Liver (tissue), 3 donors: ENCODE data around the gene NHERF1.

ENCODE experiments used
- EGR1 ChIP-seq, 2 donors: IDR thresholded peaks; 2 replicates each; pipeline ENCODE4 v1.6.1; 2016 to 2018; ENCODE audit warnings: antibody characterized with exemption in 2 of 2, low read depth in 2 of 2
- JUND ChIP-seq, 2 donors: IDR thresholded peaks; 2 replicates each; pipeline ENCODE4 v1.6.1; 2016; ENCODE audit warnings: antibody characterized with exemption in 2 of 2
- RAD21 ChIP-seq, 2 donors: IDR thresholded peaks; 2 replicates each; pipeline ENCODE4 v1.6.1; 2016; ENCODE audit warnings: antibody characterized with exemption in 2 of 2, mild to moderate bottlenecking in 2 of 2
- RXRA ChIP-seq, 2 donors: IDR thresholded peaks; 2 replicates each; pipeline ENCODE4 v1.6.1; 2017 to 2018; ENCODE audit warnings: antibody characterized with exemption in 2 of 2, mild to moderate bottlenecking in 1 of 2
- SP1 ChIP-seq: IDR thresholded peaks from 2 replicates; pipeline ENCODE4 v1.6.1; 2018; ENCODE audit warnings: antibody characterized with exemption, mild to moderate bottlenecking
- TAF1 ChIP-seq: conservative IDR thresholded peaks from 2 replicates; pipeline ENCODE4 v1.6.1; 2016; ENCODE audit warnings: antibody characterized with exemption, mild to moderate bottlenecking
- TF ChIP-seq, protein P1 (sequence below): fragments of 150-350 bp; IDR thresholded peaks from 2 replicates; pipeline ENCODE4 v1.5.1; 2017; ENCODE audit warnings: improper control_type of control experiment, low read depth, low read length; ENCODE audit not compliant: missing input control
- TF ChIP-seq, protein P2 (sequence below): IDR thresholded peaks from 2 replicates; pipeline ENCODE4 v1.6.1; 2016; ENCODE audit warnings: antibody characterized with exemption, mild to moderate bottlenecking
- TF ChIP-seq, protein P3 (sequence below): IDR thresholded peaks from 2 replicates; pipeline ENCODE4 v1.6.1; 2016; ENCODE audit warnings: antibody characterized with exemption
- TF ChIP-seq, protein P4 (sequence below): IDR thresholded peaks from 2 replicates; pipeline ENCODE4 v1.6.1; 2016; ENCODE audit warnings: antibody characterized with exemption
- donor health status: healthy.
- donor health status: healthy.

DNA sequence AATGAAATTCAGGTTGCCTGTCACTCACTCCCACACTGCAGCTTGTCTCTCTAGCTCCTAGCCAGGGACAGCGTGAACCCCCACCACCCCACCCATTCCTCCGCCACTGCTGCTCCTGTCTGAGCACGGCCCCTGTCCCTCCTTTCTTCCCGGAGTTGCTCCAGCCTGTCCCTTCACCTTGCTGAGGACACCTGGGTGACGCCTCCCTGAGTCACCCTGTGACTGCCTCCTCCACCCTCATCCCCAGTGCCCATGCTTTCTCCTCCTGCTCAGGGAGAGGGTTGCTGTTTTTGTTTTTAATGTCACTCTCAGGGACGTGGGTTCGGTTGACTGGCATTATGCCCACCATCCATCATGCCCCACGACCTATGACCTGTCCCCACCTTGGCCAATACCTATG lies 53.5 kb downstream of the NHERF1 start:
- TF ChIP-seq, protein P1, sequence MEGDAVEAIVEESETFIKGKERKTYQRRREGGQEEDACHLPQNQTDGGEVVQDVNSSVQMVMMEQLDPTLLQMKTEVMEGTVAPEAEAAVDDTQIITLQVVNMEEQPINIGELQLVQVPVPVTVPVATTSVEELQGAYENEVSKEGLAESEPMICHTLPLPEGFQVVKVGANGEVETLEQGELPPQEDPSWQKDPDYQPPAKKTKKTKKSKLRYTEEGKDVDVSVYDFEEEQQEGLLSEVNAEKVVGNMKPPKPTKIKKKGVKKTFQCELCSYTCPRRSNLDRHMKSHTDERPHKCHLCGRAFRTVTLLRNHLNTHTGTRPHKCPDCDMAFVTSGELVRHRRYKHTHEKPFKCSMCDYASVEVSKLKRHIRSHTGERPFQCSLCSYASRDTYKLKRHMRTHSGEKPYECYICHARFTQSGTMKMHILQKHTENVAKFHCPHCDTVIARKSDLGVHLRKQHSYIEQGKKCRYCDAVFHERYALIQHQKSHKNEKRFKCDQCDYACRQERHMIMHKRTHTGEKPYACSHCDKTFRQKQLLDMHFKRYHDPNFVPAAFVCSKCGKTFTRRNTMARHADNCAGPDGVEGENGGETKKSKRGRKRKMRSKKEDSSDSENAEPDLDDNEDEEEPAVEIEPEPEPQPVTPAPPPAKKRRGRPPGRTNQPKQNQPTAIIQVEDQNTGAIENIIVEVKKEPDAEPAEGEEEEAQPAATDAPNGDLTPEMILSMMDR, result no peak
- TF ChIP-seq, protein P2, sequence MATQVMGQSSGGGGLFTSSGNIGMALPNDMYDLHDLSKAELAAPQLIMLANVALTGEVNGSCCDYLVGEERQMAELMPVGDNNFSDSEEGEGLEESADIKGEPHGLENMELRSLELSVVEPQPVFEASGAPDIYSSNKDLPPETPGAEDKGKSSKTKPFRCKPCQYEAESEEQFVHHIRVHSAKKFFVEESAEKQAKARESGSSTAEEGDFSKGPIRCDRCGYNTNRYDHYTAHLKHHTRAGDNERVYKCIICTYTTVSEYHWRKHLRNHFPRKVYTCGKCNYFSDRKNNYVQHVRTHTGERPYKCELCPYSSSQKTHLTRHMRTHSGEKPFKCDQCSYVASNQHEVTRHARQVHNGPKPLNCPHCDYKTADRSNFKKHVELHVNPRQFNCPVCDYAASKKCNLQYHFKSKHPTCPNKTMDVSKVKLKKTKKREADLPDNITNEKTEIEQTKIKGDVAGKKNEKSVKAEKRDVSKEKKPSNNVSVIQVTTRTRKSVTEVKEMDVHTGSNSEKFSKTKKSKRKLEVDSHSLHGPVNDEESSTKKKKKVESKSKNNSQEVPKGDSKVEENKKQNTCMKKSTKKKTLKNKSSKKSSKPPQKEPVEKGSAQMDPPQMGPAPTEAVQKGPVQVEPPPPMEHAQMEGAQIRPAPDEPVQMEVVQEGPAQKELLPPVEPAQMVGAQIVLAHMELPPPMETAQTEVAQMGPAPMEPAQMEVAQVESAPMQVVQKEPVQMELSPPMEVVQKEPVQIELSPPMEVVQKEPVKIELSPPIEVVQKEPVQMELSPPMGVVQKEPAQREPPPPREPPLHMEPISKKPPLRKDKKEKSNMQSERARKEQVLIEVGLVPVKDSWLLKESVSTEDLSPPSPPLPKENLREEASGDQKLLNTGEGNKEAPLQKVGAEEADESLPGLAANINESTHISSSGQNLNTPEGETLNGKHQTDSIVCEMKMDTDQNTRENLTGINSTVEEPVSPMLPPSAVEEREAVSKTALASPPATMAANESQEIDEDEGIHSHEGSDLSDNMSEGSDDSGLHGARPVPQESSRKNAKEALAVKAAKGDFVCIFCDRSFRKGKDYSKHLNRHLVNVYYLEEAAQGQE, result no peak
- TF ChIP-seq, protein P3, sequence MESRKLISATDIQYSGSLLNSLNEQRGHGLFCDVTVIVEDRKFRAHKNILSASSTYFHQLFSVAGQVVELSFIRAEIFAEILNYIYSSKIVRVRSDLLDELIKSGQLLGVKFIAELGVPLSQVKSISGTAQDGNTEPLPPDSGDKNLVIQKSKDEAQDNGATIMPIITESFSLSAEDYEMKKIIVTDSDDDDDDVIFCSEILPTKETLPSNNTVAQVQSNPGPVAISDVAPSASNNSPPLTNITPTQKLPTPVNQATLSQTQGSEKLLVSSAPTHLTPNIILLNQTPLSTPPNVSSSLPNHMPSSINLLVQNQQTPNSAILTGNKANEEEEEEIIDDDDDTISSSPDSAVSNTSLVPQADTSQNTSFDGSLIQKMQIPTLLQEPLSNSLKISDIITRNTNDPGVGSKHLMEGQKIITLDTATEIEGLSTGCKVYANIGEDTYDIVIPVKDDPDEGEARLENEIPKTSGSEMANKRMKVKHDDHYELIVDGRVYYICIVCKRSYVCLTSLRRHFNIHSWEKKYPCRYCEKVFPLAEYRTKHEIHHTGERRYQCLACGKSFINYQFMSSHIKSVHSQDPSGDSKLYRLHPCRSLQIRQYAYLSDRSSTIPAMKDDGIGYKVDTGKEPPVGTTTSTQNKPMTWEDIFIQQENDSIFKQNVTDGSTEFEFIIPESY, result no peak
- TF ChIP-seq, protein P4, sequence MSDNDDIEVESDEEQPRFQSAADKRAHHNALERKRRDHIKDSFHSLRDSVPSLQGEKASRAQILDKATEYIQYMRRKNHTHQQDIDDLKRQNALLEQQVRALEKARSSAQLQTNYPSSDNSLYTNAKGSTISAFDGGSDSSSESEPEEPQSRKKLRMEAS, result no peak
- TF ChIP-seq TAF1 (no peak), RAD21 (IDR thresholded peaks at IDR 0.05) (no peak), SP1 (no peak), EGR1 (IDR thresholded peaks at IDR 0.05; ENCODE audit: low read depth in 2 of 2) (no peak), JUND (IDR thresholded peaks at IDR 0.05) (no peak), RXRA (IDR thresholded peaks at IDR 0.05) (no peak)
